Fibroblast of skin of back (primary cell): ENCODE measurements around the gene RAI14.
"Not testable (repeated sequence)": the region's sequence is repeated elsewhere in the genome, so short reads cannot be mapped to it uniquely, and the experiment has no call there.

ENCODE experiments used
- DNase-seq: peaks from one replicate; pipeline ENCODE4 v3.0.0-alpha.2; 2013

Gene RAI14

DNA sequence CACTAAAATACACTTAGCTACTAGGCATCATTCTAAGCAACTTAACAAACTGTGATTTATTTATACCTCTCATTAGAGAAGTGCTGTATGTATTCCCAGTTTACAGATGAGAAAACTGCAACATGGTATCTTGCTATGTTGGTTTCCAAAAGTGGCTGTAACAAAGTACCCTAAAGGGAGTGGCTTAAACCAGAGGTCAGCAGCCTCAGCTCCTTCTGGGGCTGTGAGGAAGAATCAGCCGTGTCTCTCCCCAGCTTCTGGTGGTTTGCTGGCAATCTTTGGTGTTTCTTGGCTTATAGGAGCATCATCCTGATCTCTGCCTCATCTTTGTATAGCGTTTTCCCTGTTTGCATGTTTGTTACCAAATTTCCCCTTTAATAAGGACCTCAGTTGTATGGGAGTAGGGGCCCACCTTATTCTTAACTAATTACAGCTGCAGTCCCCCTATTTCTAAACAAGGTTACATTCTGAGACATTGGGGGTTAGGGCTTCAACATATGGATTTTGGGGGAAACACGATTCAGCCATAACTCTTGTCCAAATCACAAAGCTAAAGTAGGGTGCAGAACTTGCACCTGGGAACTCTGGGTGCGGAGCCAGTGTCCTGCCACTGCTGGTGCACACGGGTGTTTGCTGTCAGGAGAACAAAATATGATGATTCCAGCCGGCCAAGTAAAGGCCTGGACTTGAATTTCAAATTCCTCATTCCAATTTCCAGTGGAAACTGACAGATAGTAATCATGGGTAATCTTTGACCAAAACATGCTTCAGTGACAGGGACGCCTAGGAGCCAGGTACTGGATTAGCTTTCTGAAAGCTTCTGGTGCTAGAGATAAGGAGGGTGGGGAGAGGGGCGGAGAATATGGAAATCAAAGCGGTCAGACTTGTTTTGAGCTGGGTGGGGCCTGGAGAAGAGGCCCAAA is 43.3 kb downstream of the RAI14 start:
- DNase-seq, result no peak

DNA sequence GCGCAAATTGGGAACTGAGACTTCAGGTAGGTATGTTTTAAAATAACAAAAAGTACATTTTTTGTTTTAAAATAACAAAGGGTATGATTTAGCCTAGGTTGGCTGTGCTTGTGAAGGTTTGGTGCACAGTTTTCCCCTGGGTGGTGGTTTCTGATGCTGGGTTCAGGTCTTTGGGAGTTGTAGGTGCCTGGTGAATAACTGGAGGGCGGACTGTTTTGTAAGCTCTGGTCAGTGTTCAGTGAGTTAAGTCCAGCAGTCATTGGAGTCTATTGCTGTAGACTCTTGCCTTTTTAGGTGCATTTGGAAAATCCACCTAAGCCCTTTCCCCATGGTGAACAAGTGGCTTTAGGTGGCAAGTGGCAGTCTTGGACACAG is 43.9 kb downstream of the RAI14 start:
- no peak for DNase-seq

DNA sequence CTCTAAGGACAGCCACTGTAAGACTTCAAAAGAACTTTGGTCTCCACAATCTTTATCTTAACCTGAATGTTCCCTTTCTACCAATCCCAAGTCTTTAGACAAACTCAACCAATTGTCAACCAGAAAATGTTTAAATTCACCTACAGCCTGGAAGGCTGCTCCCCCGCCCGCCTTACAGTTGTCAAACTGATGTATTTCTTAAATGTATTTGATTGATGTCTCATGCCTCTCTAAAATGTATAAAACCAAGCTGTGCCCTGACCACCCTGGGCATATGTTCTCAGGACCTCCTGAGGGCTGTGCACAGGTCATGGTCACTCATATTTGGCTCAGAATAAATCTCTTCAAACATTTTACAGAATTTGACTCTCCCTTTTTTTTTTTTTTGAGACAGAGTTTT is 45.3 kb downstream of the RAI14 start:
- not testable (repeated sequence) for DNase-seq

DNA sequence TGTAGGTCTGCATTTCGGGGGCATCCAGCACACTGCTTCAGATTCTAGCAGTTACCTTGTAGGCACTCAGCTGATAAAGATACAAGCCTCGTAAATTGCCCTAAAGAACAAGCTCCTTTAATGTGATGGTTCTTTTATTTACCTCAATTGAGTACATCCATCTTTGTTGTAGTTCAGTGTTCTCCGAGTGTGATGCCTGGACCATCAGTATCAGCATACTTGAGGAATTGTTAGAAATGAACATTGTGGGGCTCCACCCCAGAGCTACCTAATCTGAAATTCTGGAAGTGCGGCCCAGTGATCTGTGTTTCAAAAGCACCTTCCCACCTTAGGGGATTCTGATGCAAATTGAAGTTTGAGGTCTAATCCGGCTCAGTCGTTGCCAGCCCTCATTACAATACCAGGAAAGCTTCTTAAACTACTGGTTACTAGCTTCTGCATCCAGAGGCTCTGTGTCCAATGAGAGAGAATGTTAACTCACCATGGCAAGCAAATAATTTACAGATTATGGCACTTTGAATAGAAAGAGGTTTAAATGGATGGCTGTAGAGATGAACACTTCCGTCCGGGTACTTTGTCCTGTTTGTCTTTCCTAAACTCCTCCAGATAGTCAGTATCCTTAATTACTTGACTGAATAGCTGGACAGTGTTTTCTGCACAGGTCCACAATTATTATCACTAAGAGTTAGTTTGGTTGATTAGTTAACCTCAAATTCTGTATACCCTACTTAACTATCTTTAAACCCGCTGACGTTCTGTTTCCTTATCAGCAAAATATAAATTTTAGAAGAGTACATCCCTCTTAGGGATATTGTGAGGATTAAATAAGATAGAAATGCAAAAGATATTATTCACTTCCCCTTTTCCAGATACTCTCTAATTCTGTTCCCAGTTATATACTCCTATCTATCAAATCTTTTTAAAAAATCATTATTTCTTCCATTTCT is 47.9 kb downstream of the RAI14 start:
- no peak for DNase-seq

DNA sequence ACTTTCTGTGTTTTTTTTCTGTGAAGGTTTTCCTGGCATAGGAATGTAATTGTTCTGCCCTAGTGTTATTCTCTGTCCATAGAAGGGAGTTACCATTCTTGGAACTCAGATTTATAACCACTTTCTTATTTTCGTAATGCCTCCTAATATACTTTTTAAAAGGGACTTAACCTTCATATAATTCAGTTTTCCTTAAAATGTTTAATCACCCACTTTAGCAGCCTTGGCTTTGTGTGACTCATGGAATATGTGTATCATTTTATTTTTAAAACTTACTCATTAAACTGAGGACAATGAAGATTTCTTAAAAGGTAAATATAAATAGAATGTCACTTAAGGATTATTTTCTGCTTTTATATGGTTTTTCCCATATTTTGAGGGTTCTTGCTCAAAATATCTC is 50.0 kb downstream of the RAI14 start:
- DNase-seq, result peak; percentile 35

DNA sequence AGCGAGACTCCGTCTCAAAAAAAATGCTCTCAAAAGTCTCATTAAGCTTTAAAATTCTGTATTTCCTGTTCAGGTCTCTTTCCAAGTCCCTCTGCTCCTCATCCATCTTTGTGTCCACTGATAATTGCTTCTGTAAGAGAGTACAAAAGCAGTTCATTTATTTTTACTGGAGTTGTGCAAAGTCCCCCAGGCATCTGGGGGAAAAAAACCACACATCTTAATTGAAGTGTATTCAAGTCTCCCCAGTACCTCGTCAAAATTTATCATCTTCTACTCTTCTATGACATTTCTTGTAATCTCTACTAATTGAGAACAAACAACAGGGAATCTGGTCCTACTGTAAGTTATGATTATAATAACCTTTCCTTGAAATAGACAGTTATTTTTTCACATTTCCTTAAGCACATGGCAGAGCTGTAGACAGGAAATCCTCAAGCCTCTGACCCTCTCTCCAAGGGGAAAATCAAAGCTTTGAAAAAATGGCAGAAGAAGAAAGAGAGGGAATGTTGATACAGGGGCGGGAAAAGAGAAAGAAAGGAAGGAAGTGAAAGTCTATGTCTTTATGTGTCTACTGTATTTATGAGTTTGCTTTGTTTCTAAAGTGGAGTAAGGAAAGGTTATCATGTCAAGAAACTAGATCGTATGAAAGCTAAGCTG is 51.5 kb downstream of the RAI14 start:
- DNase-seq, result no peak

DNA sequence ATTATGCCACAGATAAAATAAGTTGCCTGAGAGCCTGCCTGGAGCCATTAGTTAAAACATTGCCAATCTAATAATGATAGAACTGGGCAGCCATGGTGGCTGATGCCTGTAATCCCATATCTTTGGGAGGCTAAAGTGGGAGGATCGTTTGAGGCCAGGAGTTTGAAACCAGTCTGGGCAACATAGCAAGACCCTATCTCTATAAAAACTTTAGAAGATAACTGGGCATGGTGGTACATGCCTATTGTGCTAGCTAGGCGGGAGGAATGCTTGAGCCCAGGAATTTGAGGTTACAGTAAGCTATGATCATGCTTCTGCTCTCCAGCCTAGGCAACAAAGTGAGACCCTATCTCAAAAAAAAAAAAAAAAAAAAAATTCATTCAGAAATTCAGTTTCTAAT is 52.6 kb downstream of the RAI14 start:
- peak; percentile 32 for DNase-seq

DNA sequence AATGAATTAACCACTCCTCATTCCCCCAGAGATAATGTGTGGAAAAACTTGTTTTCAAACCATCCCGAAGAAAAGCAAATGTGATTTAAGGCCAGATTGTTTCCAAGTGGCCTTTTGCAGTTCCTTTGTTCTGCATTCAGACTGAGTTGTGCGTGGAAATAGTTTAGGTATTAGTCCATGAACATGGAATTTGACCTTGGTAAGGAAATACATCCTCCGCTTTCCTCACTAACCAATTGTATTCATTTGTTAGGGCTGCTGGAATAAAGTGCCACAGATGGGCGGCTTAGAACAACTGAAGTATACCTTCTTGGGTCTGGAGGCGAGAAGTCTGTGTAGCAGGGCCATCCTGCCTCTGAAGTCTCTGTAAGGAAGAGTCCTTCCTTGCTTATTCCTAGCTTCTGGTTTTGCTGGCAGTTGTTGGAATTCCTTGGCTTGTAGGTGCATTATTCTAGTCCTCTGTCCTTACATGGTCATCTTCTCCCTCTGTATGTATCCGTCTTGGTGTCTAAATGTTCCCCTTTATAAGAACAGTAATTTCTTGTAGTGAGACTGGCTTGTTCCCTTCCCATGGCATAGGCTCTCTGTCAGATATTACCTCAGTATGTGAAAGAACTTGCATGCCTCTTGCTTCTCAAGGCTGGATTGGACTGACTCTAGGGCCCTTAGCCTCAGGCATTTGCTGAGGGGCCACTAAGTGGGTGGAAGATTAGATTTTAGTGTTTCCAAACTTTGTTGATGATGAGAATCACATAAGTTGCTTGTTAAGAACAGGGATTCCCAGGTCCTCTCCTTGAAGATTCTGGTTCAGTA is 53.9 kb downstream of the RAI14 start:
- DNase-seq, result peak; percentile 84

DNA sequence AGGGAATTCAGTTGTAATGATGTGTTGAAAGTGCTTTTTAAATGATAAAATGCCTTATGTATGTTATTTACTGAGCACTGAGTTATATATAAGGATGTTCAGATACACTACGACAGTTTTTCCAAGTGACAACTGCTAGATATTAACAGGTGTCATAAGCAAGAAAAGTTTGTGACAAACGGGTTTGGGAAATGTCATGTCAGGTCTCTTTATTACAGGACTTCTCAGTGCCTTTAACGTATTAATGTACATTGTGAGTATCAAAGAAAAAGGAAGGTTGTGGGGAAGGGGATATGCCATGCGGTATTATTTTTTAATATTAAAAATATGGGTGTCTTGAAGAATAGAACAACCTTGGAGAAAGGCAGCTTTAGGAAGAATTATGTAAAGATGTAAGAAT is 56.4 kb downstream of the RAI14 start:
- DNase-seq, result no peak

DNA sequence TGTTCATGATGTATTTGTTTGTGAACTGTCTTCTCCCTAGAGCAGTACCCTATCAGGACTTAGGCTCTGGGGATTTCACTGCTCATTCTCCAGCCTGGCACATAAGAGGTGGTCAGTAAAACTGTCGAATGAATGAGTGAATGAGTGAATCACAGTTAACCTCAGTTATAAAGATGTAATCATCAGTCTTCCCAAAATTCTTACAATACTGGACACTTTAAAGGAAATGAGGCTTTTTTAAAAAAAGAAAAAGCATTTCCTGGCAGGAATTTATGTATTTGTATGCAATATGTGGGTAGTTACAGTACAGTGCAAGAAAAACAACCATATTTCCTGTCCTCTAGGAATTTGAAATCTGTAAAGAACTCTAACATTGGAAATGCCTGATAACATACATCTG is 59.6 kb downstream of the RAI14 start:
- peak; percentile 68 for DNase-seq

DNA sequence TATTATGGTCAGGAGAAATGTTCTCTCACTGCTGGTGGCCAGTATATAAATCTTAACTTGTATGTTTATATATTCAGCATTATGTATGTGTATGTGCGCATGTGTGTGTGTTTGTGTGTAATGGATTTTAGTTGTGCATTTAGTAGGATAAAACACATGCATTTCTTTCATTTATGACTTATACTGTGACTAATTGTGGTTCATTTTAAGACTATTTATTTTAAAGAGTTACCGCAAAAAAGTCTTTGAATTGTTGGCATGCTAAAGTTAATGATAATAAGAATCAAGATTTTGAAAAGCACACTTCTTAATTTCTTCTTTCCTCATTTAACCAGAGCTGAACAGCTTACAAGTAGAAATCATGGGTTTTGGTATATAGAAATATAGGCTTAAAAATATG is 60.9 kb downstream of the RAI14 start:
- DNase-seq, result peak; percentile 66

DNA sequence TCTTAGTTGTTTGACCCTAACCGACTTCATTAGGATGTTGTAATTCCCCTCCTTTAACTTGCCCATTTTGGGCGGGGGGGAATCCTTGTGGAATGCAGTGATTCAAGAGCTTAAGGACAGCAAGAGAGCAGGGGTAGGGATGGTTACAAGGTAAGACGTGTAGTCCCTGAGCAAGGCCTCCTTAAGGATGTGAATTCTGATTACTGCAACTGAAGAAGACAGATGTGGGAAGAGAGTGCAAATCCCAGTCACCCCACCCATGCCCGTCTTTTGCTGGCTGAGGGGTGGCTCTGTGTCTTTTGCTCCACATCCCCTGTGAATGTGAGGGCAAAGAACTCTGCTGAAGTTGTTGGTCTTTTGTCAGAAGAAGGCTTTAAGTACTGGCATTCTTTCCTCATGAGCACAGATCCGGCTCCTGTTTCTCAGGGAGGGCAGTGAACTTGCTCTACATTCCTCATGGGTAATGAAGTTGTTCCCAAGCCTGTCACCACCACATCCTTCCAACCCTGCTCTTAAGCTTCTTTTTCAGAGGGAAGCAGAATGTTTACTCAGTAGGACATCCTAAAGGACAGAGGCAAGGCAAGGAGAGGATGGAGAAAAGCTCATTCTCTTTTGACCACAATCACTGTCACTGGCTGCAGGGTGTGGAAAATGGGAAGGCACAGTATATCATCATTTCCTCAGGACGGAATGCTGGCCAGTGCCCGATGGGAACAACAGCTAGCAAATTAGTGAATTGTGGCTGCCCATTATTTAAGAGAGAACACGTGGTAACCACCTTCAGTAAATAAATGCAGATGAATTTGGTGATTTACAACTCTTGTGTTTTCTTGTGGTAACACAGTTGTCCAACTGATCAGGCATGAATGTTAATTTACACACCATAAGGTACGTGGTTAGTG is 61.5 kb downstream of the RAI14 start:
- peak; percentile 100 for DNase-seq

DNA sequence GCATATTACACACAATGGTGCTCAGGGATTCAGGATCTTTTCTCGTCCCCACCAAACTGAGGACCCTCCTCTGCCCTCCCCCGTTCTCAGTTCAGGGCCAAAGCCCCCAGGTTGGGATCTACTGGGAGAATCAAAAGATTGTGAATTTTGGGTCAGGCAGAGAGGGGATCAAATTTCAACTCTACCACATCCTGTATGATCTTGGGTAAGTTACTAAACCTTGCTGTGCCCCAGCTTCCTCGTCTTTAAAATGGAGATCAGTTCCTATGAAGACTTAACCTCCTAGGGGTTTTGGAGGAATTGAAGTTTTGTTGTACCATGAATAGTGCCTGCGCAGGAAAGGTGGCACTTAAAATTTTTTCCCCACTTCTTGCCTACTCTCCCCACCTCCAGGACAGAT is 62.4 kb downstream of the RAI14 start:
- no peak for DNase-seq

DNA sequence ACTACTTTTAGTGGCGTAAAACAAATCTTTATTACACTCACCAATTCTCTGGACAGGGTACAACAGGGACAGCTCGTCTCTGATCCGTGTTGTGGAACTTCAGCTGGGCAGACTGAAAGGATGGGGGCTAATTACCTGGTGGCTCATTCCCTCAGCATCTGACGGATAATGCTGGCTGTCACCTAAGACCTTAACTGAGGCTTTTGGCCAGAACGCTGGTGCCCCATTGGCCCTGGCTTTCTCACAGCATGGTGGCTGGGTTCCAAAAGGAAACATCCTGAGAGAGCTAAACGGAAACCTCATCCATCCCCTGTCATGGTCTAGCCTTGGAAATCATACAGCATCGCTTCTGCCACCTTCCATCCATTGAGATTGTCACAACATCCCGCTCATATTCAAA is 62.9 kb downstream of the RAI14 start:
- DNase-seq, result no peak

DNA sequence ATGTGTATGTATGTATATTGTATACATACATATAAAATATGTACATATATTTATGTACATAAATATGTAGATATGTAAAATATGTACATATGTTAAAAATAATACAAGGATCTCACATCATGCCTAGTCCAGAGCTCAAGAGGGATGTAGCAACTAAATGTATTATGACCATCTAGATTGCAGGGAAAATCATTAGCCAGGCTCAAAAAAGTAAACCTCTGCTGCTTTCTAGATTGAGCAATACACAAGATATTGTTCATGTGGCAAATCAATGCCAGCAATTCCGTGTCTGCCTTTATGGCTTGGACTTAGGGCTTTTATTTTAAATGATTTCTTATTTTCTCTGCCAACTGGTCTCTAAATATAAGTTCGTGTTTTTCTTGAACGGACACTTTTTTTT is 65.2 kb downstream of the RAI14 start:
- DNase-seq, result no peak

DNA sequence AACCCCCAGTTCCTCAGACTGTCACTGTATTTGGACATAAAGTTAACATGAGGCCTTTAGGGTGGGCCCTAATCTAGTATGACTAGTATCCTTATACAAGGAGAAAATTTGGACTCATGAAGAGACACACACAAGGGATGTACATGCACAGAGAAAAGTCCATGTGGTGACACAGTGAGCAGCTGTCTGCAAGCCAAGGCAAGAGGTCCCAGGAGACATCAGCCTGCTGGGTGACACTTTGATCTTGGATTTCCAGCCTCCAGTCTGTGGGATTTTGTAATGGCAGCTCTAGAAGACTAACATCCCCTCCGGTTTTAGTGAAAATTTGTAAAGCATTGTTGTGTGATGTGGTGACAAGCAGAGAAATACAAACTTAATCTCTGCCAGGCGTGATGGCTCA is 66.1 kb downstream of the RAI14 start:
- no peak for DNase-seq

DNA sequence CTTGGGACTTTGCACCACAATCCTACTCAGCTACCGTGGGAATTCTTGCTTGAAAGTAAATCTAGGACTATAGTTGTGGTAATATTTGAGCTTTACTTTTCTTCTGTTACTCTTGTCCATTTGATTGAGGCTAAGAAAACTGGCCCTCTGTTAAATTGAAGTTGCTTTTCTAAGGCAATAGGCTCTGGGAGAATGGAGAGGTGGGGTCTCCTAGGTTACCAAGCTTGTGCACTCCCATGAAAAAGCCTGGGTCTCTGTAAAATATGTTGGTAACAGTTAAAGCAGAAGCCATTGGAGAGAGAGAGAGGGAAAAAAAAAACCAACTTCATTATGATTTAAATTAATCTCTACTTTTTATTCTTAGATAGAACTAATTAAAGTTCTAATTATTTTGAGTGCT is 68.6 kb downstream of the RAI14 start:
- no peak for DNase-seq

DNA sequence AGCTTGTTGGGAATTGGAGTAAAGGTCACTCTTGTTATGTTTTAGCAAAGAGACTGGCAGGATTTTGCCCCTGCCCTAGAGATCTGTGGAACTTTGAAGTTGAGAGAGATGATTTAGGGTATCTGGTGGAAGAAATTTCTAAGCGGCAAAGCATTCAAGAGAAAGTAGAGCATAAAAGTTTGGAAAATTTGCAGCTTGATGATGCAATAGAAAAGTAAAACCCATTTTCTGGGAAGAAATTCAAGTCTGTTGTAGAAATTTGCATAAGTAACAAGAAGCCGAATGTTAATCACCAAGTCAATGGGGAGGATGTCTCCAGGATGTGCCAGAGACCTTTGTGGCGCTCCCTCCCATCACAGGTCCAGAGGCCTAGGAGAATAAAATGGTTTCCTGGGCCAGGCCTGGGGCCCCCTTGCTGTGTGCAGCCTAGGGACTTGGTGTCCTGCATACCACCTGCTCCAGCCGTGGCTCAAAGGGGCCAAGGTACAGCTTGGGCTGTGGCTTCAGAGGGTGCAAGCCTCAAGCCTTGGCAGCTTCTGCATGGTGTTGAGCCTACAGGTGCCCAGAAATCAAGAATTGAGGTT is 71.1 kb downstream of the RAI14 start:
- DNase-seq, result not testable (repeated sequence)

DNA sequence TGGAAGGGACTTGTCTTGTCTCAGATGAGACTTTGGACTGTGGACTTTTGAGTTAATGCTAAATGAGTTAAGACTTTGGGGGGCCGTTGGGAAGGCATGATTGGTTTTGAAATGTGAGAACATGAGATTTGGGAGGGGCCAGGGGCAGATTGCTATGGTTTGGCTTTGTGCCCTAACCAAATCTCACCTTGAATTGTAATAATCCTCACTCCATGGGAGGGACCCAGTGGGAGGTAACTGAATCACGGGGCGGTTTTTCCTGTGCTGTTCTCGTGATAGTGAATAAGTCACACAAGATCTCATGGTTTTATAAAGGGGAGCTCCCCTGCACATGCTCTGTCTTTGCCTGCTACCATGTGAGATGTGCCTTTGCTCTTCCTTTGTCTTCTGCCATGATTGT is 72.1 kb downstream of the RAI14 start:
- DNase-seq, result no peak

DNA sequence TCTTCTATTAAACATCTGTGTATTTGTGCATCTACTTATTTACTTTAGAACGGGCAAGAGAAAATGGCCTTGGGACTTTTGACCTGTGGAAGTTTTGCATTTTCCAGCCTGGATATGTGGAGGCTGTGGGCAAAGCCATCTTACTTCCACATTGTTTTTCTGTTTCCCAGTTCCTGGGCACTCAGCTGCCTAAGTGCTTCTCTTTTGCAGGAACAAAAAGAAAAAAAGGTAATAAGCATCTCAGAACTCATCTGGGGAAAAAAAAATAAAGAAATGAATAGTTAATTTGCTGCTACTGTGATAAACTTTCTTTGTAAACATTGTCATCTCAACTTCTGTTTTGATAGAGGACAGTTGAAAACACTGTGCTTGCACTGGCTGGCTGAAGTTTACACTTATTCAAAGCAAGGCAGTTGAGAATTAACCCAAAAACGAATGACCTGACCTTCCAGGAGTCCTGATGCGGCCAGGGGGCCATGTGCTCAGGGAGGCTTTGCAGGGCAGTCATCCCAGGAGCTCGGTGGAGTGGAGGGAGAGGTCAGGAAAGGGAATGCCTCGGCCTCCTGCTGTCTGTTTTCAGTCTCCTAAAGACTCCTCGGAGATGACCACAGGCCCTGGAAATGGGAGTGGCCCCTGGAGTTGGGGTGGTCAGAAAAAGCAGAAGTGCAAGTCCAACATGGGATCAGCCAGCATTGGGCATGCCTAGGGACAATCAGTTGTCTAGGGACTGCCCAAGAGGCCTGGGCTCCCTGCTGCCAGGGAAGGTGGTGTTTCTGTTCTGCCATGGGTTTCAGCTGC is 75.5 kb downstream of the RAI14 start:
- DNase-seq, result no peak
